Kidney epithelial cell (primary cell): ENCODE results near the gene SORCS2. TPM values are rescaled to one million over a fixed set of nuclear protein-coding genes. Genes with fewer than 3 reads are reported as not detected.

ENCODE experiments used
- DNase-seq: peaks from one replicate; pipeline ENCODE4 v3.0.0-alpha.2; 2010; ENCODE audit warnings: low read depth
- H3K27me3 ChIP-seq: 2 replicates; pipeline ENCODE4 v1.6.0; 2011; ENCODE audit warnings: low read length; ENCODE audit not compliant: control insufficient read depth, insufficient read depth
- H3K36me3 ChIP-seq: 2 replicates; pipeline ENCODE4 v1.5.1; 2011; ENCODE audit warnings: low read length; ENCODE audit not compliant: control insufficient read depth, insufficient read depth
- H3K4me3 ChIP-seq: 2 replicates; pipeline ENCODE4 v1.5.1; 2011; ENCODE audit warnings: low read depth, mild to moderate bottlenecking, control low read depth, low read length
- total RNA-seq: library from RNA; depleted of rRNA; stranded (reverse); fragments of >200 nt; gene quantifications from 2 replicates; pipeline ENCODE4 v1.2.3, GENCODE V29; 2015
- TF ChIP-seq, protein P1 (sequence below): IDR thresholded peaks from 2 replicates; pipeline ENCODE4 v1.5.1; 2011; ENCODE audit warnings: mild to moderate bottlenecking, moderate library complexity, low read length, control low read depth, inconsistent platforms; ENCODE audit not compliant: insufficient read depth, poor library complexity, severe bottlenecking

The SORCS2 gene
- total RNA-seq, 1 donor from 2014 or later = 1.4 TPM

- TF ChIP-seq, protein P1, sequence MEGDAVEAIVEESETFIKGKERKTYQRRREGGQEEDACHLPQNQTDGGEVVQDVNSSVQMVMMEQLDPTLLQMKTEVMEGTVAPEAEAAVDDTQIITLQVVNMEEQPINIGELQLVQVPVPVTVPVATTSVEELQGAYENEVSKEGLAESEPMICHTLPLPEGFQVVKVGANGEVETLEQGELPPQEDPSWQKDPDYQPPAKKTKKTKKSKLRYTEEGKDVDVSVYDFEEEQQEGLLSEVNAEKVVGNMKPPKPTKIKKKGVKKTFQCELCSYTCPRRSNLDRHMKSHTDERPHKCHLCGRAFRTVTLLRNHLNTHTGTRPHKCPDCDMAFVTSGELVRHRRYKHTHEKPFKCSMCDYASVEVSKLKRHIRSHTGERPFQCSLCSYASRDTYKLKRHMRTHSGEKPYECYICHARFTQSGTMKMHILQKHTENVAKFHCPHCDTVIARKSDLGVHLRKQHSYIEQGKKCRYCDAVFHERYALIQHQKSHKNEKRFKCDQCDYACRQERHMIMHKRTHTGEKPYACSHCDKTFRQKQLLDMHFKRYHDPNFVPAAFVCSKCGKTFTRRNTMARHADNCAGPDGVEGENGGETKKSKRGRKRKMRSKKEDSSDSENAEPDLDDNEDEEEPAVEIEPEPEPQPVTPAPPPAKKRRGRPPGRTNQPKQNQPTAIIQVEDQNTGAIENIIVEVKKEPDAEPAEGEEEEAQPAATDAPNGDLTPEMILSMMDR = no peak
- Histone ChIP-seq H3K4me3 (no peak overlapping the region), H3K27me3 (no peaks in the 10 kb centered on the region), H3K36me3 (no peaks in the 10 kb centered on the region)
- no peak for DNase-seq
Measured at GRCh38 chr4:7540654-7541413, 348.5 kb downstream of the SORCS2 start.

DNA sequence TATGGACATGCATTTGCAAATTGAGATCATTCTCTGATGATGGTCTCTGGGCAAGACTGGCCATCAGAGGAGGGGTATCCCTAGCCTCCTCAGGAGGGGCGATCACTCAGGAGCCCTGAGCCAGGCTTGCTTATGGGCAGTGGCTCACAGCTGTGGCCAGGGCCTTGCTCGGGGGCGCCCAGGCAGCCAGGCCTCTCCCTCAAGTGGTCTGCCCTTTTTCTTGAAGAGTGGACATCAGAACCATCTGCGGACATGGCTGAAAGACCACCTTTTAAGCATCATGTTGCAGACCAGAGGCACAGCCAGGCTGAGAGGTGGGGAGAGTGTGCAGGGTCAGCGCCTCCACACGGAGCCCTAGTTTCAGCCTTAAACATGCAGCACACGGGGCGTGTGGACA is 349.1 kb downstream of the SORCS2 start:
- no peaks in the 10 kb centered on the region for H3K27me3 ChIP-seq
- DNase-seq = no peak
- TF ChIP-seq, protein P1 = no peak
- H3K4me3 ChIP-seq = no peak overlapping the region
- no peaks in the 10 kb centered on the region for H3K36me3 ChIP-seq

DNA sequence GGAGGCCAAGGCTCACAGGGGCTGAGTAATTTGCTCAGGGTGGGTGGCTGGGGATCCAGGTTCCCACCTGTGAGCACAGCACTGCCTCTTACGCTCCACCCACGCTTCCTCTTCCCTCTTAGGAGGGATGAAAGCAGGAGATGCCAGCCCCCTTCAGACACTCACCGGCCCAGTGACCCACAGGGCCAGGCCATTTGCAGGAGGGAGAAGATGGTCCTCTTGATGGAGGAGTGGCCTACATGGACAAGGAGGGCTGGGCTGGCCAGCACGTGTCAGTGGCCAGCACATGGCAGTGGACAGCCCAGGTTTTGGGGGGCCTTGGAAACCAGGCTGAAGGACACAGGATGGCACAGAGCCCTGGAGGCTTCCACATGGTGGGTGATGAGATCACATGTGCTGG is 350.4 kb downstream of the SORCS2 start:
- no peaks in the 10 kb centered on the region for H3K36me3 ChIP-seq
- H3K4me3 ChIP-seq = no peak overlapping the region
- TF ChIP-seq, protein P1 = no peak
- DNase-seq = no peak
- H3K27me3 ChIP-seq = no peaks in the 10 kb centered on the region

DNA sequence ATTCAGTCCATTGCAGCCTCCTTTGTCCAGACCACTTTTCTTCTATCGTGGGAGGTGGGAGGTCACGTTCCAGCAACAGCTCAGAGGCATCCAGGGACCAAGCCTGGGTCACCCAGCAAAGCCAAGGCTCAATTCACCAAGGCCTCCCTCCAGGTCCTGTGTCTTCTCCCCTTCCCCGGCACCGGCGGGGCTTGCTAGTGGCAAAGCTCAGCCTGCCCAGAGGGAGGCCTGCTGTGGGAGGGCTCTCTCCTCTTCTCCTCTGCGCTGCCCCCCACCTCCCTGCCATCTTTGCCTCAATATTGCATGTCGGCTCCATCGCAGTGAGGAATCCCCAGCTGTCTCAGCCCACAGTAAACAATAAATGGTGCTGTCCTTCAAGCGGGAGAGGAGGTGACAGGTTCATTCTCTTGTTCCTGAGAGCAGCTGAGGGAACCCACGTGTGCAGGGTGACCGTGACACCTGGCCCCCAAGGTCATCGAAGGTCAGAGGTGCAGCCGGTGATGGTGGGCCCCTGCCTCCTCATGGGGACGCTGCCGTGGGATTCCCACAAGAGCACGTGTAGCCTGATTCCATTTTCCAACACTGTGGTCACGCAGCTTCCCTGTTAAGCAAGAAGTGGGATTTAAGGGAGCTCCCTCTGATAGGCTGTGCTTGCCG is 353.9 kb downstream of the SORCS2 start:
- Histone ChIP-seq H3K36me3 (no peaks in the 10 kb centered on the region), H3K4me3 (no peak overlapping the region), H3K27me3 (no peaks in the 10 kb centered on the region)
- TF ChIP-seq, protein P1 = no peak
- DNase-seq = no peak

DNA sequence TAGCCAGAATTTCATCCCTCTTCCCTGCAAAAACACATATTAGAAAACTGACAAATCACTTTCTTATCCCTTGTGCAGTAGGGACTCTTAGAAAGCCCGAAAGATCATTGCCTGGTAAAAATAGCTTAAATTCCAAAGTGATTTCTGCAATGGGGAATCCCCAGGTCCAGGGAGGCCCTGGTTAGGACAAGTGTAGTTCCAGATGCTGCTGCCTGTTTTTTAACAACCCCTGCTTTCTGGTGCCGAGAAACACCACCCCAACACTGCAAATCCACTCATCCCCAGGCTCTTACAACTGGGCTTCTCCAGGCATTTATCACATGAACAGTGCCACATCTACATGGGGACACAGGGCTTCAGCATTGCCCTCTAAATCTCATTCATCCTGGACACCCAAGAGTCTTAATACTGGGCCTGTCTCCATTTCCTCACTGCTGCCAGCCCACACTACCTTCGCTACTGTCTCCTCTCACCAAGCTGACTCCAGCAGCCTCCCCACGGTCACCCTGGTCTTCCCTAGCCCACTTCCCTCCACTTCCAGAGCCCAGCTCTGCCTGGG is 354.6 kb downstream of the SORCS2 start:
- H3K4me3 ChIP-seq = no peak overlapping the region
- no peaks in the 10 kb centered on the region for H3K36me3 ChIP-seq
- no peak for DNase-seq
- H3K27me3 ChIP-seq = no peaks in the 10 kb centered on the region
- TF ChIP-seq, protein P1 = no peak
